ENCODE measurements around the gene NPY2R.

Gene NPY2R

GRCh38 chr4:155241225-155241624 is 32.8 kb downstream of the NPY2R start:
- TF ChIP-seq EZH2 (IDR thresholded peaks at IDR 0.05; ENCODE audit: borderline replicate concordance, low read length) (no peak), CTCF (IDR thresholded peaks at IDR 0.05; ENCODE audit: low read length) (no peak)
- Histone ChIP-seq H3K9me3 (ENCODE audit: low read length) (no peaks in the 10 kb centered on the region), H4K20me1 (ENCODE audit: insufficient read depth, low read length) (no peaks in the 10 kb centered on the region), H3K79me2 (ENCODE audit: insufficient read depth, low read length) (no peaks in the 10 kb centered on the region), H3K4me1 (ENCODE audit: insufficient read depth, low read length, severe bottlenecking) (no peaks in the 10 kb centered on the region), H3K4me3 (ENCODE audit: low read depth, low read length, poor library complexity, severe bottlenecking) (no peak overlapping the region), H3K4me2 (ENCODE audit: low read length) (no peak overlapping the region), H2AFZ (ENCODE audit: low read length) (no peak overlapping the region), H3K9ac (ENCODE audit: low read length) (no peak overlapping the region), H3K27me3 (ENCODE audit: insufficient read depth, low read length) (no peaks in the 10 kb centered on the region), H3K36me3 (ENCODE audit: insufficient read depth, low read length) (no peaks in the 10 kb centered on the region), H3K27ac (ENCODE audit: low read depth, low read length, poor library complexity, severe bottlenecking) (no peak overlapping the region), H3K9me2 (ENCODE audit: low read depth, low read length) (no peaks in the 10 kb centered on the region), H3F3A (ENCODE audit: insufficient read depth, low read length) (no peaks in the 10 kb centered on the region)

- Histone ChIP-seq H3K36me3 (ENCODE audit: insufficient read depth, low read length) (no peaks in the 10 kb centered on the region), H3K4me1 (ENCODE audit: insufficient read depth, low read length, severe bottlenecking) (no peaks in the 10 kb centered on the region), H3K9me2 (ENCODE audit: low read depth, low read length) (no peaks in the 10 kb centered on the region), H3K4me2 (ENCODE audit: low read length) (no peak overlapping the region), H3K79me2 (ENCODE audit: insufficient read depth, low read length) (no peaks in the 10 kb centered on the region), H3K27me3 (ENCODE audit: insufficient read depth, low read length) (no peaks in the 10 kb centered on the region), H4K20me1 (ENCODE audit: insufficient read depth, low read length) (no peaks in the 10 kb centered on the region), H3K4me3 (ENCODE audit: low read depth, low read length, poor library complexity, severe bottlenecking) (no peak overlapping the region), H3K9me3 (ENCODE audit: low read length) (no peaks in the 10 kb centered on the region), H3K9ac (ENCODE audit: low read length) (no peak overlapping the region), H3F3A (ENCODE audit: insufficient read depth, low read length) (no peaks in the 10 kb centered on the region), H2AFZ (ENCODE audit: low read length) (no peak overlapping the region), H3K27ac (ENCODE audit: low read depth, low read length, poor library complexity, severe bottlenecking) (no peak overlapping the region)
- no peak for TF ChIP-seq EZH2 (IDR thresholded peaks at IDR 0.05; ENCODE audit: borderline replicate concordance, low read length)
- no peak for TF ChIP-seq CTCF (IDR thresholded peaks at IDR 0.05; ENCODE audit: low read length)
Measured at GRCh38 chr4:155241664-155242063, 33.2 kb downstream of the NPY2R start.

GRCh38 chr4:155245105-155245504 is 36.7 kb downstream of the NPY2R start:
- Histone ChIP-seq H3K9me2 (ENCODE audit: low read depth, low read length) (no peaks in the 10 kb centered on the region), H2AFZ (ENCODE audit: low read length) (no peak overlapping the region), H3K27ac (ENCODE audit: low read depth, low read length, poor library complexity, severe bottlenecking) (no peak overlapping the region), H3K9ac (ENCODE audit: low read length) (no peak overlapping the region), H3F3A (ENCODE audit: insufficient read depth, low read length) (no peaks in the 10 kb centered on the region), H3K4me3 (ENCODE audit: low read depth, low read length, poor library complexity, severe bottlenecking) (no peak overlapping the region), H3K27me3 (ENCODE audit: insufficient read depth, low read length) (no peaks in the 10 kb centered on the region), H3K9me3 (ENCODE audit: low read length) (no peaks in the 10 kb centered on the region), H3K79me2 (ENCODE audit: insufficient read depth, low read length) (no peaks in the 10 kb centered on the region), H3K36me3 (ENCODE audit: insufficient read depth, low read length) (no peaks in the 10 kb centered on the region), H3K4me1 (ENCODE audit: insufficient read depth, low read length, severe bottlenecking) (no peaks in the 10 kb centered on the region), H3K4me2 (ENCODE audit: low read length) (no peak overlapping the region), H4K20me1 (ENCODE audit: insufficient read depth, low read length) (no peaks in the 10 kb centered on the region)
- no peak for TF ChIP-seq EZH2 (IDR thresholded peaks at IDR 0.05; ENCODE audit: borderline replicate concordance, low read length)
- no peak for TF ChIP-seq CTCF (IDR thresholded peaks at IDR 0.05; ENCODE audit: low read length)
